AG09309 (cell line): Measurements from ENCODE around the gene GRK5.

Experiments used
- DNase-seq: peaks from one replicate; pipeline ENCODE4 v3.0.0-alpha.2; 2010; ENCODE audit warnings: low read depth
- H3K4me3 ChIP-seq: 2 replicates; pipeline ENCODE4 v1.5.1; 2011; ENCODE audit warnings: mild to moderate bottlenecking, low read depth, low read length, moderate library complexity; ENCODE audit not compliant: control insufficient read depth
- CTCF ChIP-seq: IDR thresholded peaks from 2 replicates; pipeline ENCODE4 v1.5.1; 2011; ENCODE audit warnings: mild to moderate bottlenecking, low read depth, low read length, inconsistent platforms; ENCODE audit not compliant: insufficient read depth, control insufficient read depth; ENCODE audit errors: missing control alignments

Gene GRK5

GRCh38 chr10:119410361-119411116, 203.2 kb downstream of the GRK5 start:
- DNase-seq, result no peak

GRCh38 chr10:119412244-119413092, 205.1 kb downstream of the GRK5 start:
- no peak overlapping the region for H3K4me3 ChIP-seq
- DNase-seq, result no peak
- no peak for TF ChIP-seq CTCF

More at GRCh38 chr10:119410361-119411116, 203.2 kb downstream of the GRK5 start:
- TF ChIP-seq CTCF, result no peak
- no peak overlapping the region for H3K4me3 ChIP-seq

GRCh38 chr10:119413093-119413453, 205.7 kb downstream of the GRK5 start:
- no peak for TF ChIP-seq CTCF
- H3K4me3 ChIP-seq, result no peak overlapping the region
- DNase-seq, result no peak

- no peak for TF ChIP-seq CTCF
- no peak for DNase-seq
- no peak overlapping the region for H3K4me3 ChIP-seq
These were observed 206.2 kb downstream of the GRK5 start for GRCh38 chr10:119413471-119414080.

GRCh38 chr10:119414081-119414611, 206.8 kb downstream of the GRK5 start:
- TF ChIP-seq CTCF, result no peak
- H3K4me3 ChIP-seq, result no peak overlapping the region
- DNase-seq, result no peak

- no peak for TF ChIP-seq CTCF
- no peak for DNase-seq
- H3K4me3 ChIP-seq, result no peak overlapping the region
These were observed 207.8 kb downstream of the GRK5 start for GRCh38 chr10:119415121-119415520.
